HG03175 (cell line): ENCODE results near the gene SH3BP2.

Experiments used
- ATAC-seq: cut with Tn5 transposase; IDR thresholded peaks from one replicate; pipeline ENCODE4 v1.9.1; 2021; ENCODE audit warnings: mild to moderate bottlenecking, moderate library complexity; ENCODE audit not compliant: unreplicated experiment

The SH3BP2 gene

GRCh38 chr4:2869659-2870058 is 76.8 kb downstream of the SH3BP2 start:
- no peak for ATAC-seq

GRCh38 chr4:2870082-2870481 is 77.2 kb downstream of the SH3BP2 start:
- no peak for ATAC-seq

- ATAC-seq, result no peak
Observed at GRCh38 chr4:2871466-2871865, 78.6 kb downstream of the SH3BP2 start.

- no peak for ATAC-seq
Observed at GRCh38 chr4:2871911-2872310, 79.0 kb downstream of the SH3BP2 start.

- no peak for ATAC-seq
Observed at GRCh38 chr4:2873329-2873728, 80.4 kb downstream of the SH3BP2 start.

- ATAC-seq, result no peak
Observed at GRCh38 chr4:2874861-2875260, 82.0 kb downstream of the SH3BP2 start.

GRCh38 chr4:2875556-2875955 is 82.7 kb downstream of the SH3BP2 start:
- no peak for ATAC-seq

GRCh38 chr4:2878346-2878745 is 85.5 kb downstream of the SH3BP2 start:
- no peak for ATAC-seq

GRCh38 chr4:2879026-2879425 is 86.1 kb downstream of the SH3BP2 start:
- ATAC-seq, result no peak

GRCh38 chr4:2881431-2881830 is 88.5 kb downstream of the SH3BP2 start:
- ATAC-seq, result no peak

GRCh38 chr4:2882341-2882740 is 89.5 kb downstream of the SH3BP2 start:
- no peak for ATAC-seq

GRCh38 chr4:2886161-2886560 is 93.3 kb downstream of the SH3BP2 start:
- no peak for ATAC-seq

- ATAC-seq, result no peak
Observed at GRCh38 chr4:2886622-2887021, 93.7 kb downstream of the SH3BP2 start.

GRCh38 chr4:2887343-2887742 is 94.5 kb downstream of the SH3BP2 start:
- ATAC-seq, result no peak

GRCh38 chr4:2888886-2889285 is 96.0 kb downstream of the SH3BP2 start:
- no peak for ATAC-seq
